HS-27A (cell line): Measurements from ENCODE around the gene CLTC.
"Not testable (repeated sequence)": the region's sequence is repeated elsewhere in the genome, so short reads cannot be mapped to it uniquely, and the experiment has no call there.

Experiments
- DNase-seq: peaks from one replicate; pipeline ENCODE4 v3.0.0-alpha.2; 2012; ENCODE audit warnings: low read depth, missing footprints

Gene CLTC

GRCh38 chr17:59619298-59620063 is at the start of gene CLTC:
Gene CLTC (plus strand): TSS chr17:59619895. CDS start chr17:59620132, 237 bp downstream.
- DNase-seq: peak; percentile 96

DNA sequence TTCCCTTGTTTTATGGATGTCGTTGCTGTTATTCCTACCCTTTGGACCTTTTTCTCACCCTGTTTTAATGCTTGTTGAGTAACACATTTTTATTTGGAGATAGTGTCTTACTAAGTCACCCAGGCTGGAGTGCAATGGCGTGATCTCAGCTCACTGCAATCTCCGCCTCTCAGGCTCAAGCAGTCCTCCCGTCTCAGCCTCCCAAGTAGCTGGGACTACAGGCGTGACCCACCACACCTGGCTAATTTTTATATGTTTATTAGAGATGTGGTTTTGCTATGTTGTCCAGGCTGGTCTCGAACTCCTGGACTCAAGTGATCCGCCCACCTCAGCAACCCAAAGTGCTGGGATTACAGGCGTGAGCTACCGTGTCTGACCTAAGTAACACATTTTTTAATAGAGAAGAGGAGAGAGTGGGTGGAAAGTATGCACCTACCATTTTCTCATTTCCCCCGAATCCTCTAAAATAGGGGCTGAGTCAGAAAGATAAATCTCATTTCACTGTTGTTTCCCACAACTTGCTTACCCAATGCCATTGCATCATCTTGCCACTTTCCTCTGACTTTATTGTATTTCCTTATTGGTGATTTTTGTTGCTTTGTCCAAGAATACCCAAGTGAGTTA is 47.3 kb upstream of the CLTC start:
- no peak for DNase-seq

GRCh38 chr17:59584168-59584567 is 35.5 kb upstream of the CLTC start:
- not testable (repeated sequence) for DNase-seq

- no peak for DNase-seq
These were observed 19.5 kb upstream of the CLTC start for GRCh38 chr17:59600169-59600568.

GRCh38 chr17:59601130-59601529 is 18.6 kb upstream of the CLTC start:
- DNase-seq: no peak

DNA sequence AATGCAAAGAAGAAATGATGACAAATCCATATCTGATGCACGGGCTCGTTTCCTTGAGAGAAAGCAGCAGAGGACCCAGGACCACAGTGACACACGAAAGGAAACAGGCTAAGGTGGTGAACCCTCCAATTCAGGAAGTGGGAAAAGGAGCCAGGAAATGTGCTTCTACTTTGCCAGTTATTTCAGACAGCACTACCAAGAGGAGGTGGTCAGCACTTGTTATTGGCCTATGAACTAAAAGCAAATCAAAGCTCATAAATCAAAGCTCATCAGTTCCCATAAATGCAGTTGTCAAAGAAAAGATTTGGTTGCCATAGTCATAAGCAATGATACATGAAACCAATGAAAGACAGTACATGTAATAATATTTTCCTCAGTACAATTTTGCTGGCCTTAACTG is 12.6 kb upstream of the CLTC start:
- no peak for DNase-seq

DNA sequence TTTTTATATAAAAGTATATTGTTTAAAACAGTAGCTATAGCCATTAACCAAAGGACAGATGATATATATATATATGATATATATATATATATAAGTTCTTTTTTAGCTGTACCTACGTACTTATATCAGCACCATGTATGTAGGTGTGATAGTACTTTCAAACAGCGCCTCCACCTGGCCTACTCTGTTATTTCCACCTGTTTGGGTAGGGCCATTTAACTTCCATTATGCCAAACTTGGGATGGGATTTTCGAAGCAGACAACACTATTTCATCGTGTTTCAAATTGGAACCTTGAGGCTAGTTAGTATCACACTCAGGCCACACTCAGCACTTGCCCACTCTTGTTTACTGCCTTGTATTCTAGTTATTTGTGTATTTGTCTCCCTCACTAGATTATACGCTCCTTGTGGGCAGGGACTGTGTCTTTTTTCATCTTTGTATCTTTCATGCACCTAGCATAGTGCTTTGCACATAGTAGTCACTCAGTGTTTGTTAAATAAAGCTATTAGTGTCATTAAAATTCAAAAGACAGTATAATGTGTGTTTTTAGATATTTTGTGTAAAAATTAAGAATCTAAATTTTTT is 11.8 kb upstream of the CLTC start:
- DNase-seq: no peak

DNA sequence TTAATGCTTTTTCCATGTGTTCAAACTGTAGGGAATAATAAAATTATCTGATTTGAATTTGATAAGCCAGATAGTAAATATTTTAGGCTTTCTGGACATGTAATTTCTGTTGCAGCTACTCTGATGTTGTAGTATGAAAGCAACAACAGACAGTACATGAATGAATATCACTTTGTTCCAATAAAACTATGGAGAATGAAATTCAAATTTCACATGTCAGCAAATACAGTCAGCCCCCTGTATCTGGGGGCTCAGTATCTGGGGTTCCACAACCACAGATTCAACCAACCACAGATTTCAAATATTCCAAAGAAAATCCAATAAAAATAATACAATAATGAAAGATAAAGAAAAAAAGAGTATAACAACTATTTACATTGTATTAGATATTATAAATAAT is 8.2 kb upstream of the CLTC start:
- no peak for DNase-seq

GRCh38 chr17:59616253-59616920 is 3.3 kb upstream of the CLTC start:
- no peak for DNase-seq

GRCh38 chr17:59617156-59617732 is 2.5 kb upstream of the CLTC start:
- no peak for DNase-seq

DNA sequence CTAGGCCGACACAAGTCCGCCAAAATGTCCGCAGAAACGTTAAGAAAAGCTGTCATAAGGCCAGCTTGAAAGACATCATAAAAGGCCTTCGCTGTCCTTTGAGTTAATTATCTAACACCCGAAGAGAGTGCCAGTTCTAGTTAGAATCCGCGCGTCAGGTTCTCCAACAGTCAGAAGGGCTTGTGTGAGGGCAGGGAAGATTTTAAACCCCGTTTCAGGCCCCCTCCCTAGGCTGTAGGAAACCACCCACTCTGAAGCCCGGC is 729 bp upstream of the CLTC start:
- no peak for DNase-seq

DNA sequence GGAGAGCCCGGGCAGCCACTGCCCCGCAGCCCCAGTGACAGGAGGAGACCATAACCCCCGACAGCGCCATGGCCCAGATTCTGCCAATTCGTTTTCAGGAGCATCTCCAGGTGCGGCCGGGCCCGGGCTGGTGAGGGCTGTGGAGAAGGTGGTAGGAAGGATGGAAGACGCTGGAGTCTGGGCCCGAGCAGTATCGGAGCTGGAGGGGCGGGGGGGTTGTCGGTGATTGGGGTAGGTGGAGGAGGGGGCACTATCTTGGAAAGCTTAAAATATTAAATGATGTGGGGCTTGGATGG is 317 bp downstream of the CLTC start:
- no peak for DNase-seq

- DNase-seq: peak; percentile 14
These were observed 994 bp downstream of the CLTC start for GRCh38 chr17:59620518-59621259.

- no peak for DNase-seq
These were observed 2.1 kb downstream of the CLTC start for GRCh38 chr17:59621771-59622170.

DNA sequence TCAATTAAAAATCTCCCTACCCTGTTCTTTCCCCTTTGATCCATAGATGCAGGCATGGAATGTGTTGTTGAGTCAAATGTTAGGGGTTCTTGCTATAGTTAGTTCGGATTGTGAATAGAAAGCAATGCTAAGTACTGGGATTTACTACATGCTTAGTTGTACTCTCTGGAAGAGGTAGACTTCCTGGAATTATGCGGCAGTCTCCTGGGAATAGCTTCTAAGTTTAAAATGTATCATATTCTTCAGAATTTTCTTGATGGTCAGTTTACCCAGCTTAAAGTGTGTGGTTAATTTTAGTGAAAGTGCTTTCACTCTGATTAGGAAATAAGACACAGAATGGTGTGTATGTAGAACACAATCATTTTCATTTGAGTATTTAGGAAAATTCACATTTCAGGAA is 3.5 kb downstream of the CLTC start:
- DNase-seq: no peak

- DNase-seq: no peak
These were observed 7.1 kb downstream of the CLTC start for GRCh38 chr17:59626756-59627155.

DNA sequence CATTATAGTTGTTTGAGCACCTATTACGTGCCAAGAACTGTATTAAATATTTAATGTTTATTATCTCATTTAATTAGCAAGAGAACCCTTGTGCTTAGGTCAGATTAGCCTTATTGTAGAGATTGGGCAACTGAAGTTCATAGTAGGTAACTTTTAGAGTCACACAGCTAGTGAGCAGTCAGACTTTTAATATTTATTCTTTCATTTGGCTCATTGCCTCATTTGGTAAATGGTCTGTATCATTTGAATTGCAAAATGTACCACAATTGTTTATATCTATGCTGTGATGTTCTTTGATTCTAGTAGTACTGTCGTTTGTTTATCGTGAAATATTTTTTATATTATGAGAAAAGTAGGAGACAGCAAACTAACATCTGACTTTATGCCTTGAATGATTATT is 7.6 kb downstream of the CLTC start:
- DNase-seq: no peak

DNA sequence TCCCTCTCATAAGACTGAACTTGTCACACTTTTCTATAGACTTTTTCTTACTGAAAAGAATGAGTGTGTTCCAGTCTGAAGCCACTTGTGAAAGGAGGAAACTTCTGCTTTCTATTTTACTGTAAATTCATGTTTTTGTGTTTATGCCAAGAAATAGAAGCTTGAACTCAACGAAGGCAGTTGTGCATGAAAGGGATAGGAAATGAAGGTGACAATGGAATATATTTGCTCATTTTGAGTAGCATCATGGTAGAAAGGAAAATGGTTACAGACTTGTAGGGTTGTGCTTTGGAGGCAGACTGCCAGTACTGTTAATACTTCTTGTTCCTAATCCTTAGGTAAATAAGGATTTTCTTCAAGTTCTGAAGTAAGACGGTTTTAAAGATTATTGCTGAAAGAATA is 8.1 kb downstream of the CLTC start:
- DNase-seq: no peak

DNA sequence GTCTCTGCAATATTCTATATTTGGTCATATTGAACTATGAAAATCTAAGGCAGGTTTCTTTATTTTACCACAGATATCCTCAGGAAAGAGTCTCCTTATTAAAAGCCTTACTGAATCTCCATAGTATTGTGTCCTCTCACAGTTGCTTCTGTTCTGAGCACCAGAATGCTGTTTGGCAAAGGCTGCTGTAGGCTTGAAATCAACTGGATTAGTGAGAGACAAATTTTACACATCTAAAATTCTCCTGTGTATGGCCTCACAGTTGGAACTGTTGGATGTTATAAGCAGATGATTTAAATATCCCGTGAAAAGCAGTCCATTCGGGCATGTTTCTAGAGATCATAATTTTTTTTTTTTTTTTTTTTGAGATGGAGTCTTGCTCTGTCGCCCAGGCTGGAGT is 9.5 kb downstream of the CLTC start:
- DNase-seq: no peak

DNA sequence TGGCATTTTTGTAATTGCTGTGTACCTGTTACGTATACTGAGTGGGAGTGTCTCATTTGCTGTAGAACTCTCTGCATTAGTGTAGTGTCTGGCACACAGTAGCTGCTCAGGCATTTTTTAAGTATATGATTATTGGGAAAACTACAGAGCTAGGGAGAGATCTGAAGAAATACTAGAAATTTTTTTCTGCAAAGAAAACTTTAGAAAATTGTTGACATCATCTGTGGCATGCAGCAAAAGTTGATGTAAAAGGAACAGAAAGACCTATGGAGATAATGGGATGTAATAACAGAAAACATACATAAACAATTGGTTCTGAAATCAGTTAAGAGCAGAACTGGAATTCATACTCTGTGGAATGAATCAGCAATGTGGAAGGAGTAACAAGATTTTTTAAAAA is 11.6 kb downstream of the CLTC start:
- DNase-seq: no peak

- no peak for DNase-seq
These were observed 12.7 kb downstream of the CLTC start for GRCh38 chr17:59632398-59632797.

- no peak for DNase-seq
These were observed 14.1 kb downstream of the CLTC start for GRCh38 chr17:59633658-59634359.
